NCI-H2227 treated with DMSO at 0.1 percent for 48 hours (cell line): Measurements from ENCODE around the gene GALNT17.

ENCODE experiments used
- DNase-seq: peaks from one replicate; lab custom pipeline; 2025; lab: John Stamatoyannopoulos, UW

GALNT17 gene

DNA sequence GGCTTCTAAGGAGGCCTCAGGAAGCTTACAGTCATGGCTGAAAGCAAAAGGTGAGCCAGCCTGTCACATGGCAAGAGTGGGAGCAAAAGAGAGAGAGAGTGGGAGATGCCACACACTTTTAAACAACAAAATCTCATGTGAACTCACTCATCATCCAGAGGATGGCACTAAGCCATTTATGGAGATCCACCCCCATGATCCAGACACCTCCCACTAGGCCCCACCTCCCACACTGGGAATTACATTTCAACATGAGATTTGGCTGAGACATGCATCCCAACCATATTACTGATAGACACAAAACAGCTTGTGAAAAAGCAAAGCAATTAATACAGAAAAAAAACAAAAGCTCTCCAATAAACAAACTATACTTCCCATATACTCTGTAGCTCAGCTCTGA is 210.3 kb downstream of the GALNT17 start:
- no peak for DNase-seq

DNA sequence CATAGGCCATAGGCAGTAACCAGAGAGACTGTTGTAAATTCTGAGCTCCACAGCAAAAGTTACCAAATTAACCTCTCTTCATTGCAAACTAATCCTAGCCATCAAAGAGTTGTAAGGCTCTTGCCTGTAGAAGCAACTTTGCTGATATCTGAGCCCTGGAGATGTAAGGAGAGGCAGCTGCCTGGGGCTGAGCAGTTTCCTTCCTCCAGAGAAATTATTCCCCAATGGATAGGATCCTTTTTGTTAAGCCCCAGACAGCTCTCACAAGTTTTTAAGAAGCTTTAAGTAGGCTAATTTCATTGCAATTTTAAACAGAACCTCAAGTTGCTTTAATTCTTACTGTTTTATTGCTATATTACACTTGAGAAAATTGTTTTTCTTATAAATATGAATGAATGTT is 211.1 kb downstream of the GALNT17 start:
- no peak for DNase-seq

DNA sequence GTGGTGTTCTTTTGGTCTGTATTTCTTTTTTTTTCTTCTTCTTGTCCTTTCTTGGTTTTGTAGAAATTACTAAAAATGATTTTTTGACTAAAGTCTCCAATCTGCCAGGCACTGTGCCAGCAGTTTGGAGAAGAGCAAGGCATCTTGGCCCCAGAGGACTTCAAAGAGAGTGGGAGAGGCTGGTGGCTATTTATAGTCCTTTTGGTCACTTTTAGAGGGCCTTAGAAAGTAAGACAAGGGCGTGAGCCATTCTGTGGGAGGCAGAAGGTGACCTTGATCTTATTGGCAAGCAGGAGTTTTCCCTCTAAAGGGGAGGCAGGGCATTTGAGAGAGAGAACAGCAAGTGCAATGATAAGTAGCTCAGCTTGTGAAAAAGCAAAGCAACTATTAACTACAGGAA is 211.9 kb downstream of the GALNT17 start:
- DNase-seq: no peak

DNA sequence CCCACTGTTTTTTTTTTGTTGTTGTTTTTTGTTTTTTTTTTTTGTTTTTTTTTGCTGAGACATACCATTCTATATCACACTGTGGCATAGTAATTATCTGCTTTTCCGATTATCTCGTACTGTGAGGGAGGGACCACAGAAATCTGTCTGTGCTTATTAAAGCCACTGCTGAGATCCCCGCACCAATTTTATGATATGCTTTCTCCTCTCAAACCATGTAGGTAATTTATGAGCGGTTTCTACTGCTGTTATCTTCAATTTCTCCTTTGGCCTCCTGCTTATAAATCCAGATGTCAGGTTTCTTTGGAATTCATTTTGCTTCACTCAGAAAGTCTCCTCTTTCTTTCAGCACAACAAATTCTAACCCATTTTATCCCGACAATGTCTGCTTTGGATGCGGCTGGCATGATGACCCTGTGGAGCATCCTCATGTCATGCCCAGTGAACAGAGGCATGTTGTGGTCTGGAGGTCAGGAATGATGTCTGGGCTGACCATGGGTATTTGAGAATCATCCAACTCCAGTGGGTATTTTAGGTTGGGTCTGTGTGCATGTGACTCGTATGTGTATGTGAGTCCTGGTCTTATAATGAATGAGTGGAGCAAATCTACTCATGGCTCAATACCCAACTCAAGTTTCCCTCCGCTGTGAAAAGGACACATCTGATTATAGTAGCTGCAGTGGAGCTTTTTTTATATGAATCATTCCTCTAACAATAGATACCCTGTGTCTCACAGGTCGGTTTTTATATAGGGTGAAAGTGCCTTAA is 213.4 kb downstream of the GALNT17 start:
- DNase-seq: no peak

DNA sequence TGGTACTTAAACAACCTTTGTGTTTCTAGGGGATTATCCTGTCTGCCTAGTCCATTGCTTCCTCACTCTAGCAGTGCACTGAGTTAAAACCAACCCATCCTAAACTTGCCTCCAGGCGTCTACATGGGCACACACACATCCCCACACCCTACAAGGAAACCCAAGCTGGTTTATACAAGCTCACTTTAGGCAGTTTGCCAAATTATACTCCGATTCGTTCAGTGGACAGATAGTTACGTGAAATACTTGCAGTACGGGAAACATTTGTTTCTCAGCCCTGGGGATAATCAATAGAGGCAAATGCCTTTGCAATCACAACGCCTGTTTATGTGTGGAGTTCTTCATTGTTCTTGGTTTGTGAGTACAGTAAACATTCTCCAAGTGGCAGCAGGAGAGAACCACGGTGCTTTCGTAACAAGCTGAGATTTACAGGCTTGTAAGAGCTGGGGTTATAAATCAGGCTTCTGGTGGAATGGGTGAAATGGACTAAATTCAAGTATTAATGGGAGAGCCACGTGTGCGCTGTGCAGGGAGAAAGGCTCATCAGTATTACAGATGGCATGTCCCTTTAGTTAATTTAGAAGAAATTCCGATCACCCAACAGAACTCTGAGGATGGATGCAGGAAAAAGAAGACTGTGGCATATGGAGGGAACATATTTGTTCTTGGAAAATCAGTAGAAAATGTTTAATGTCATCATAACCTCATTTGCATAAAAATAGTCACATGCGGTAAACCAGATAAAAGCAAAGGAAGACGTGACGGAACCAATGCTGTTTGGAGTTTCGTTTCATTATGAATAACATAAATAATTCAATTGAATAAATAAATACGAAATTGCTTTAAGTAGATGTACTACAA is 217.1 kb downstream of the GALNT17 start:
- no peak for DNase-seq

DNA sequence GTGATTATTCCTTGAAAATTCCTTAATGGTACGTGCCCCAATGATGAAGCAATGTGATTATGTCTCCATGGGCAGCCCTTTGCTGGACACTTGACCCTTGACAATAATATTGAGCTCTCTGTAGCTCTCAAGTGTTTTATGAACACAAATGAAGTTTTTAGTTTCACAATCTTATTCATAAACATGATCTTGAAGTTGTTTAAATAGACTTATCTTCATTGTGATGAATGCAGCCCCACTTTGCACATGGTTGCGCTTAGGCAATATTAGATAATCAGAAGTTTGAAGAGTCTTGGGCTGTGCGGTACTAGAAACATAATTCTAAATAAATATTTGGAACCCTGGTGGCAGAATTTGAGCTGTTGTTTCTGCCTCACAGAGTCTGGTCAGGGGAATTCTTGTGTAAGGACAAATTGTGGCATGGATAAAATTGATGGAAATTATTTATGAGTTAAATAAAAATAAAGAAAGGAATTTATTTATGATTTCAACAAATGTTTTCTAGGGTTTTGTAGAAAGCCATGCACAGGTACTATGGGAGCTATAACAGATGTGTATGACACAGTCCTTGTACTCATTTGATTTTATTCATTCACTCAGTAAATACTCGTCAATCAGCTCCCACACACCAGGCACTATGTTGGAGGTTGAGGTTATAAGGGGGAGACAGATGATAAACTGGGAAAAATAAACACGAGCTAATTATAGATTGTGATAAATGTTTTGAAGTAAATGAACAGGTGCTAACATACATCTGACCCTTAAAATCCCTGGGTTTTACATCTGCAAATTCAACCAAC is 217.9 kb downstream of the GALNT17 start:
- no peak for DNase-seq

DNA sequence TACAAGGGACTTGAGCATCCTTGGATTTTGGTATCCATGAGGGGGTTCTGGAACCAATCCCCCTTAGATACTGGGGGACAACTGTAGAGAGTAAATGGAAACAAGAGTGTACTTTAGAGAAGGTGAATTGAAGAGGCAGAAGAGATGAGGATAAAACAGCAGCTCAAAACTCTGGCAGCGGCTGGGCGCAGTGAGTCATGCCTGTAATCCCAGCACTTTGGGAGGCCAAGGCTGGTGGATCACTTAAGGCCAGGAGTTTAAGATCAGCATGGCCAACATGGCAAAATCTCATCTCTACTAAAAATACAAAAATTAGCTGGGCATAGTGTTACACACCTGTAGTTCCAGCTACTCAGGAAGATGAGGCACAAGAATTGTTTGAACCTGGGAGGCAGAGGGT is 218.7 kb downstream of the GALNT17 start:
- DNase-seq: no peak

DNA sequence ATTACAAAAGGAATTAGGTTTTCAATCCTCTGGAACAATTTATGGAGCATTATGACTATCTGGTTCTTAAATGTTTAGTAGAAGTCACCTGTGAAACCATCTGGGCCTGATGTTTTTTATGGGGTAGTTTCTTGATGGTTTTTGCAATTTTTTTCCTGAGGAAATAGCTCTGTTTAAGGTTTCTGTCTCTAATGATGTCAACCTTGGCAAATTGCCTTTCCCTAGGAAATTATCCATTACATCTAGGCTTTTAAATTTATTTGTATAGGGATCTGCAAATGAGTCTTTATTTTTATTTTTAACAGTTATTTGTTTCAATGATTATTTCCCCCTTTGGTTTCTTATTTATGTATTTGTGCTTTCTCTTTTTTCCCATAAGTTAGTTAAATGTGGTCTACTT is 222.8 kb downstream of the GALNT17 start:
- DNase-seq: no peak

DNA sequence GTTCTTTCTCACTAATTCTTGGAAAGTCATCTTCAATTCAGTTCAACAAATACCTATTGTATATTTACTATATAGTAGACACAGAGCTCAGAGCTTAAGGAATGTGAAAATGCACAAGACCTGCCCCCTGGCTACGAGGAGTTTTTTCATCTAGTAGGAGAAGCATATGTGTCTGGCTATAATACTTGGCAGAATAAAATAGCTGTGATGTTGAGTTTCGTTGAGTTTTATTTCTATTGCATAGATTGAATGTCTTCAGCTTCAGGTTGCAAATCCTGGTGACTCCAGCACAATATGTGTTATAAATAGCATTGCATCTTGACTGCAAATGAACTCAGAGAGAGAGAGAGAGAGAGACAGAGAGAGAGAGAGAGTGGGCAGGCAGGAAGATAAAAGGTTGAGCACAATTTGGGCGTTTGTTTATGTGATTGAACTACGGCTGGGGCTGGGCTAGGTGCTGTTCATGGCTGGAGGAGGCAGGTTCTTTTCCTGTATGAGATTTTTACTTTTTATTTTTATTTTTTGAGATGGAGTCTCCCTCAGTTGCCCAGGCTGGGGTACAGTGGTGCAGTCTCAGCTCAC is 229.6 kb downstream of the GALNT17 start:
- no peak for DNase-seq

DNA sequence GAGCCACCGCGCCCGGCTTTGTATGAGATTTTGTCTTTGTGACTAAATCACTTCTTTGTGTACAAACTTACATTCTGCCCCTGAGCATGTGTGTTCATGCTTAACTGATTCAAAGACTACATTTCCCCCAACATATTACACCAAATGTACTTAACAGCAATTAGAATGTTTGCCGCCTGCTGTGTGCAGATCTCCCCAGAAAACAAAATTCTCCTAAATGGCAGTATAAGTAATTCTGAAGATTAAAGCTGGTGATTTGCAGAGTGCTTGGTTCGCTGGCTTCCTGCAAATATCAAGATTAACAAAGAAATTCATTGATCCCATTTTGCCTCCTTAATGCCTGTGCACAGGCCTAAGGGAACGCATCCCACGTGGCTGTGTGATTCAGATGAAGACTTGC is 230.3 kb downstream of the GALNT17 start:
- no peak for DNase-seq

DNA sequence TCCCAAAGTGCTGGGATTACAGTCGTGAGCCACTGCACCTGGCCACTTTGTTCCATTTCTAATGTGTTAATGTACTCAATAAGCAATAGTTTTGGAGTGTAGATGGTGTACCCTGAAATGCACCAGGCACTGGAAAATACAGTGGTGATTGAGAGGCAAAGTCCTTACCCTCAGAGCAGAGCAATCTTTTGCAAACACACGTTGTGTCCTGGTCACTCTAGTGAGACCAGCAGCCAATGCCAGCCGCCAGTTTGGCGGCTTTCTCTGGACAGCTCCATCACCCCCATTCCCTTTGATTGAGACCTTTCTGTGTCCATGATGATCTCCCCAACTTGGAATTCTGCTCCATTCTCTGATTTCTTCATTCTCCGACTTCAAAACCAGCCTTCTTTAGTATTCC is 231.3 kb downstream of the GALNT17 start:
- DNase-seq: no peak

DNA sequence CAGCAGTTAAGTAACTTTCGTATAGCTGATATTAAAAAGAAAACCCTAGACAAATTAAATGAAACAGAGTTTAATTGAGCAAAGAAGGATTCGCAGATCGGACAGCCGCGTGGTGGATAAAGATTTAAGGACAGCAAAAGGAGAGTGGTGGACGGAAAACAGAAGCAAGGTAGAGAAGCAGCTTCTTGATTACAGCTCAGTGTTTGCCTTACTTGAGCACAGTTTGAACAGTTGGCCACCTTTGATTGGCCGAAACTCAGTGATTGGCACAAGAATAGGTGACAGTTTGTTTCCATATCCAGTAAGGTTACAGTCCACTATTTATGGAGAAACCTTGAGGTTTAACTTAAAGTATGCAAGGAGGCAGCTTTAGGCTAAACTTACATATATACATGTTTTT is 231.7 kb downstream of the GALNT17 start:
- DNase-seq: no peak

DNA sequence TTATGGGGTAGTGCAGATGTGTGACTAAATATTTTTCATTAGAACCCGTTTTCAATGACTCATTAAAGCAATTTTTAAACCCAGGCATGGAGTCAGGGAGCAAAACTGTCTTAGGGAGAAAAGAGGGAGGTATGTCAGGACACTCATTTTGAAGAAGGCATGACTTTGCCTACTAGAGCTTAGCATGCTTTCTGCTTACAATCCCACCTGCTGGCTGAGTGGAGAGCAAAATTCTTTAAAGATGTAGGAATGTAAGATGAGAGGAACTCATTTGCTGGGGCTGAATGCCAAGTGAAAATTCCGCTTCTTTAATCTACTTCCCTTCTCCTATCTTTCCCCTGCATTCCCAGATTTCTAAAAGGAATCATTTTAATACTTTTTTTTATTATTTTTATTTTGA is 232.6 kb downstream of the GALNT17 start:
- no peak for DNase-seq

DNA sequence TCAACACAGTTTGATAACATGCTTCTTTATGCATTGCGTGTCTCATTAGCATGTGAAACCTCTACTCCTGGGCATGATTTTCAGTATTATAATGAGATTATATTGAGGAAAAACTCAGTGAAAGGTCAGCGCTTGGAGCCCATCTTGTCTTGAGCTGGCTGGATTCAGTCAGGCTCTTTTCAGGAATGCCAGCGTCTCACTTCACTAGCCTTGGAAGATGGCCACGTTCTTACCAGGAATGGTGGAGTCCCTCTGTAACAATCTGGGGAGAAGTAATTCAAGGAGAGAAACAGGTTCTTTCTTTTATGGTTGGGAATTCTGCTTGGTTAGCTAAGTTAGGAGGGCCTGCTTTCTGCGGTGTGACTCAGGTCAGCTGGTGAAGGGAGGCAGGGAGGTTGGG is 241.0 kb downstream of the GALNT17 start:
- no peak for DNase-seq

DNA sequence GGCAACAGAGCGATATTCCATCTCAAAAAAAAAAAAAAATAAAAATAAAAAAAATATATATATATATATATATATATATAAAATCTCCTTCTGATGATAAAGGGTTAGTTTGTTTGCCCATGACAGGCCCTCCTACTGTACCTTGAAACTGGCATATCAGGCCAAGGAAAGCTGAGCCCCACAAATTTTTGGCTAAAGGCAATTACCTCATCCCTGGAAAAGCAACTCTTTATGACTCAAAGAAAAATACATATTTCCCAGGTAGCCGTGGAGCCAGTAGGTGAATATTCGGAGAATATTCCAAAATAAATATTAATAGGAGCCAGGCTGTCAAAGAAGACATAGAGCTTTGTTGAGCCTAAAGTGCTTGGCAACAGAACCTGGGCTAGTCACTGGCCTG is 245.1 kb downstream of the GALNT17 start:
- no peak for DNase-seq

DNA sequence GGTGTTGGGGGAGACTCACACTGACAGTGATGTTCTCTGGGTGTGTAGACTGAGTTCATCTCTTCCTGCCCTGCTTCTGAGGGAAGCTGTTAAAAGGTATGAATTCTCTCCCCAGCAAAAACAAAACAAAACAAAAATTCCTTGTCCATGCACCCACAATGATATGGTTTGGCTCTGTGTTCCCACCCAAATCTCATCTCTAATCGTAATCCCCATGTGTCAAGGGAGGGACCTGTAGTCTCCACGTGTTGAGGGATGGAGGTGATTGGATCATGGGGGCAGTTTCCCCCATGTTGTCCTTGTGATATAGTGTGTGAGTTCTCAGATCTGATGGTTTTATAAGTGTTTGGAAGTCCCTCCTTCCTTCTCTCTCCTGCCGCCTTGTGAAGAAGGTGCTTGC is 245.5 kb downstream of the GALNT17 start:
- DNase-seq: no peak

DNA sequence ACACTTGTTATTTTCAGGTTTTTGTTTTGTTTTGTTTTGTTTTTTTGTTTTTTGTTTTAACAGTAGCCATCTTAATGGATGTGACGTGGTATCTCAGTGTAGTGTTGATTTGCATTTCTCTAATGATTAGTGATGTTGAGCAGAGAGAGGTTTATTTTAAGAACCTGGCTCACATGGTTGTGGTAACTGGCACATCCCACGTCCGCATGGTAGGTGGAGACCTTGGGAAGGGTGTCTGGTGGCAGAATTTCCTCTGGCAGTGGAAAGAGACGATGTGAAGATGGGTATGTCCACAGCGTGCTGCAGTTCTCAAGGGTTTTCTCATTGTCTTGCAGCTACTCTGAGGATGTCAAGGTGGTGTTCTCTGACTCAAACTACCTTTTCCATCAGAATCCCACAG is 252.2 kb downstream of the GALNT17 start:
- DNase-seq: no peak

DNA sequence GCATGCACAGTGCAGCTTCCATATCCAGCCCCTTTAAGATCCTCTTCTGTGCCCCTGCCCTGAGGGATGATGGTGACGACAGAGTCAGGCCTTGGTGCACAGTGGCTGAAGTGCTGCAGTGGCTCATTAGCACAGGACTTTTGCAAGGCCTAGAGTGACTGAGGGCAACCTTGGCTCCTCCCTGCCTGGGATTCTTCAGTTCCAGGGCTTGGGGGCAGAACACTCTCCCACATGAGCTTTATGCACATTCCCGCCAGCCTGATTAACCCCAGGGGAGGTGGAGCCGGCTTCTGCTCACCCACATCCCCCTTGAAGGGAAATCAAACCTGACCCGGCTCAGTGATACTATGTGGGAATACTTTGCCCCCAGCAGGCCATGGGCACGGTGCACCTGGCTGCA is 253.4 kb downstream of the GALNT17 start:
- no peak for DNase-seq

DNA sequence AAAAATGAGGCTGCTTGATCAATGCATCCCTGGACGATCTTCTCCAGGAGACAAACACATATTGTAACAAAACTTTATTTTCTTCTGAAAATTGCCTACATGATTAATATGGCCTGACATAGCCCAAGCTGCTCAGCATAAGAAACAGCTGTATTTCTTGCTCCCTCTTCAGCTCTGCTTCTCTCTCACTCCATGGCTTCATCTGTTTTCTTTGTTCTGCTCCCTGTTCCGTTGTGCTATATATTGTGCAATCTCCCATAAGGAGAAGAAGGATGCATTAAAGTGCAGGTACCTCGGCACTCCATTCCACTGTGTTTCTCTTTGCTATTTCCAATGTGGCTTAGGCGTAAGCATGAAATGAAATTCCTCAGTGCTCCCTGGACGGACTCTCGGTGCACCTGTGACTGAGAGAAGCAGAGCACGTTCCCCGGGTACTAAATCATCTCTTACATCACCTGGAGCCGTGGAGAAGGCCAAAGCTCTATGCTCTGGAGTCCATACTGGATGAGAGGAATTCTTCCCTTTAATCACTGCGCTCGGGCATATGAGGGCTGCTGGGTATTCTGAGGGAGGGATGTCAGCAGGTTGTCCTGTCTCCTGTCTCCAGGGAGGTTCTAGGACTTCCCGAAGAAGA is 254.3 kb downstream of the GALNT17 start:
- no peak for DNase-seq

DNA sequence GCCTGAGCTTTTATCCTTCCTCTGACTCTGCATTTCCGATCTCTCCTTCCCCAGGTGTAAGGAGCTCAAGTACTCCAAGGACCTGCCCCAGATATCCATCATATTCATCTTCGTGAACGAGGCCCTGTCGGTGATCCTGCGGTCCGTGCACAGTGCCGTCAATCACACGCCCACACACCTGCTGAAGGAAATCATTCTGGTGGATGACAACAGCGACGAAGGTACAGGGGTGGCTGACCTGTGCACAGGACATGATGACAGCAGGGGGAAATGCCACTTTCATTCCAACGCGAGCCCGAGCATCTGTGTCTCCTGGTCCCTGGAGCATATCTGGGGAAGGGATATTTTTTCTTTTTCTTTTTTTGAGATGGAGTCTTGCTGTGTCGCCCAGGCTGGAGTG is 256.2 kb downstream of the GALNT17 start:
- no peak for DNase-seq

DNA sequence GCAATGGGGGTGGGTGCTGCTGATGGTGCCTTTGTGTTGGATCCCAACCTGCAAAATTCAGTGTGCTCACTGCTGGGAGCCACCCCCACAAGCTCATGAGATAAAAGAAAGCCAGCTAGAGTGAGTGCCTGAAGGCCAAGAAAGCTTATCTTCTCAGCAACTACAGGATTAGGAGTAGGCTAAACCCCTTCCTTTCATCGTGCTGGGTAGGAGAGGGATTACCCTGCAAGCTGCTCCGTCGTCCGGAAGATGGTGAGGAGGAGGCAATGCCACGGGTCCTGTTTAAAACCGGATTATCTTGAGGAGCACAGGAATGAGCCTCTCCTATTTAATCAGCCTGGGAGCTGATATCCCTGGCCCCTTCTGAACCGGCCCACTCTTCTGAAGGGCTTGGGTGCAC is 258.0 kb downstream of the GALNT17 start:
- DNase-seq: no peak

DNA sequence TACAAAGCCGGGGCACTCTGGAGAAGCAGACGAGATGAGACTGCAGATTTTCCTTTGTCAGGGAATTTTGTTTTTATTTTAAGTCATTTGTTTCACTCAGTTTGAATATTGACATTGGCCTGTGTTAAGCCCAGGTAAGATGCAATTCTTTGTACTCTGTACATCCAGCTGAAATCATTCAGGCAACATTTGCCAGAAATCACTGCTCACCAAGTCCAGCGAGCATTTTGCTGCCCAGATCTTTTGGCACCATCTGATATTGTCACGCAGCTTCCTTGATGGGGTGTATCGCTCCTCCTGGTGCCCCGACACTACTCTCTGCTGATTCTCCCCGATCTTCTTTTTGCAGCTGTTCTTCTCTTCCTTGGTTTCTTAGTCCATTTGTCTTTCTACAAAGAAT is 261.7 kb downstream of the GALNT17 start:
- no peak for DNase-seq
